Vagina (tissue), 1 donor: ENCODE data around the gene ABCB4. TPM values are rescaled to one million over a fixed set of nuclear protein-coding genes. Genes with fewer than 3 reads are reported as not detected.

Experiments
- total RNA-seq: library from RNA; depleted of rRNA; stranded (reverse); fragments of >200 nt; gene quantifications from one replicate; pipeline ENCODE4 v1.2.3, GENCODE V29; 2016

The ABCB4 gene
- total RNA-seq, 1 donor from 2014 or later, result 0.49 TPM

Other genes starting within 250 kb of the ABCB4 start
- 38.1 TPM for gene CROT, start 130.0 kb downstream of the ABCB4 start, total RNA-seq
- 2.9 TPM for gene ABCB1, start 125.2 kb upstream of the ABCB4 start, total RNA-seq
- 3.9 TPM for gene RUNDC3B, start 152.7 kb upstream of the ABCB4 start, total RNA-seq